Panc1 (cell line): ENCODE data around the gene PSMD7.

Experiments
- POLR2AphosphoS5 ChIP-seq: IDR thresholded peaks from 2 replicates; pipeline ENCODE4 v1.6.1; 2012; ENCODE audit warnings: mild to moderate bottlenecking, low read depth, low read length, moderate library complexity
- TF ChIP-seq, protein P1 (sequence below): fragments of 450-650 bp; IDR thresholded peaks from 2 replicates; pipeline ENCODE4 v1.5.1; 2017; ENCODE audit warnings: mild to moderate bottlenecking

DNA sequence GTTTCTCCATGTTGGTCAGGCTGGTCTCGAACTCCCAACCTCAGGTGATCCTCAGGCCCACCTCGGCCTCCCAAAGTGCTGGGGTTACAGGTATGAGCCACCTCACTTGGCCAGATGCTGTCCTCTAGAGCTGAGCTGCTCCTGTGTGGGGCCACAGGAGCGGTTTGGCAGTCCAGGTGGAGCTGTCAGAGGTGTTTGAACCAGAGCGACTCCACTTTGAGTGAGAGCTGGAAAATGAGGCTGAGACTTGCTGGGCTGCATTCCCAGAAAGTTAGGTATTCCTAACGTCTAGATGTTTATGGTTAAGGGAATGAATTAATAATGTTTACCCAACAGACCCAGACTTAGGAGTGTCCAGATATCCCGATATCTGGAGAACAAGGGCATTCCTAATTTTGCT lies 16.8 kb upstream of the PSMD7 start:
- TF ChIP-seq, protein P1, sequence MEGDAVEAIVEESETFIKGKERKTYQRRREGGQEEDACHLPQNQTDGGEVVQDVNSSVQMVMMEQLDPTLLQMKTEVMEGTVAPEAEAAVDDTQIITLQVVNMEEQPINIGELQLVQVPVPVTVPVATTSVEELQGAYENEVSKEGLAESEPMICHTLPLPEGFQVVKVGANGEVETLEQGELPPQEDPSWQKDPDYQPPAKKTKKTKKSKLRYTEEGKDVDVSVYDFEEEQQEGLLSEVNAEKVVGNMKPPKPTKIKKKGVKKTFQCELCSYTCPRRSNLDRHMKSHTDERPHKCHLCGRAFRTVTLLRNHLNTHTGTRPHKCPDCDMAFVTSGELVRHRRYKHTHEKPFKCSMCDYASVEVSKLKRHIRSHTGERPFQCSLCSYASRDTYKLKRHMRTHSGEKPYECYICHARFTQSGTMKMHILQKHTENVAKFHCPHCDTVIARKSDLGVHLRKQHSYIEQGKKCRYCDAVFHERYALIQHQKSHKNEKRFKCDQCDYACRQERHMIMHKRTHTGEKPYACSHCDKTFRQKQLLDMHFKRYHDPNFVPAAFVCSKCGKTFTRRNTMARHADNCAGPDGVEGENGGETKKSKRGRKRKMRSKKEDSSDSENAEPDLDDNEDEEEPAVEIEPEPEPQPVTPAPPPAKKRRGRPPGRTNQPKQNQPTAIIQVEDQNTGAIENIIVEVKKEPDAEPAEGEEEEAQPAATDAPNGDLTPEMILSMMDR = no peak
- TF ChIP-seq POLR2AphosphoS5 = no peak
